ENCODE measurements around the gene CEMIP.

CEMIP gene

DNA sequence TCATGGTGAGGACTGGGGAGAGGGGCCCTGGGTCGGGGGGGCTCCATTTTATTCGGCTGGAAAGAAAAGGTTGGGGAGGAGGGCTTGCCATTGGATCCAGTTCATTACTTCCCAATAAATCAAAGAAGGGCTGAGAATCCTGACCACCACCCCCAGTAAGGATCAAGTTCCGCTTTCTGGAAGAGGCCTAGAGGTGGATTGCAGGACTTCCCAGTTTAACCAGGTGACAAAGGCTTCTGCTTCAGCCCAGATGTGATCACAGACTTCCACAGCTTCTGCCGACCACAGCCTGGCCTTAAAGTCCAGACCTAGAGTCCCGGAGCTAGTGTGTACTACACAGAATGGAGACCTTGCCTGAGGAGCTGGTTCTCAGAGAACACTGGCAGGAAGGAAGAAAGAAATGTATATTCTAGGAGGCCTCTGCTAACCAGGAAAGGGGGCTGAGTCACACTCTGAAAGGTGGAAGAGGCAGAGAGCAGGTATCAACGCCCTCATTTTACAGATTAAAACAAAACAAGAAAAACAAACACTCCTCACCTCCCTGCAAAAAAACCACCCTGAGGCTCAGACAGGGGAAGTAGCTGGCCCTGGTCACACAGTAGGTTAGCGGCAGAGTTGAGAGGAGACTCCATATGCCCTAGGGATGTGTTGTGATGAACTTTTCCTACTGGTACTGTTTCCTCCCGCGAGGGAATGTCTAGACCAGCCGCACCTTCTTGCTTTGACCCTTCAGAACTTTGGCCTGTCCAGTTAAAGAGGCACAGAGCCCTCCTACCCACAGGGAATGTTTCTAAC, 1.1 kb upstream of the CEMIP start:
- Histone ChIP-seq H3K27me3 (replicated peaks; ENCODE audit: insufficient read depth, low read length) (peaks cover 20% of the 10 kb centered on the region), H3K9me2 (replicated peaks; ENCODE audit: insufficient read depth, low read length) (no peaks in the 10 kb centered on the region), H2AFZ (ENCODE audit: low read length) (no peak overlapping the region), H4K20me1 (ENCODE audit: insufficient read depth, low read length) (no peaks in the 10 kb centered on the region), H3K27ac (ENCODE audit: low read length) (no peak overlapping the region), H3K4me1 (ENCODE audit: low read length) (no peaks in the 10 kb centered on the region), H3K9me3 (replicated peaks; ENCODE audit: insufficient read depth, low read length) (no peaks in the 10 kb centered on the region), H3K9ac (ENCODE audit: low read length) (no peak overlapping the region), H3K4me2 (ENCODE audit: low read depth, low read length) (peak overlapping the region; percentile 92), H3K4me3 (ENCODE audit: low read length) (no peak overlapping the region), H3K79me2 (ENCODE audit: low read length) (no peaks in the 10 kb centered on the region), H3K36me3 (replicated peaks; ENCODE audit: insufficient read depth, low read length) (no peaks in the 10 kb centered on the region), H3F3A (ENCODE audit: insufficient read depth, low read length) (no peaks in the 10 kb centered on the region)
- no peak for DNase-seq
- TF ChIP-seq EZH2phosphoT487 (IDR thresholded peaks at IDR 0.05; ENCODE audit: low read length) = no peak
- TF ChIP-seq EZH2 (optimal IDR thresholded peaks at IDR 0.05; ENCODE audit: low read depth, low read length) = no peak
- TF ChIP-seq CTCF (IDR thresholded peaks at IDR 0.05; ENCODE audit: low read length) = no peak

- Histone ChIP-seq H3F3A (ENCODE audit: insufficient read depth, low read length) (no peaks in the 10 kb centered on the region), H3K4me2 (ENCODE audit: low read depth, low read length) (peak overlapping the region; percentile 92), H2AFZ (ENCODE audit: low read length) (0 out of 2 replicates have a peak overlapping the region, but pooled peaks have one; percentile 22)
Observed at GRCh38 chr15:80778621-80778963, 578 bp upstream of the CEMIP start.

GRCh38 chr15:80779658-80780415, 667 bp downstream of the CEMIP start:
- Histone ChIP-seq H3K9me2 (replicated peaks; ENCODE audit: insufficient read depth, low read length) (no peaks in the 10 kb centered on the region), H3K9me3 (replicated peaks; ENCODE audit: insufficient read depth, low read length) (no peaks in the 10 kb centered on the region), H4K20me1 (ENCODE audit: insufficient read depth, low read length) (no peaks in the 10 kb centered on the region), H3F3A (ENCODE audit: insufficient read depth, low read length) (no peaks in the 10 kb centered on the region), H3K79me2 (ENCODE audit: low read length) (no peaks in the 10 kb centered on the region), H2AFZ (ENCODE audit: low read length) (peak overlapping the region; percentile 75), H3K4me1 (ENCODE audit: low read length) (no peaks in the 10 kb centered on the region), H3K27ac (ENCODE audit: low read length) (no peak overlapping the region), H3K9ac (ENCODE audit: low read length) (no peak overlapping the region), H3K4me2 (ENCODE audit: low read depth, low read length) (peak overlapping the region; percentile 92), H3K36me3 (replicated peaks; ENCODE audit: insufficient read depth, low read length) (no peaks in the 10 kb centered on the region), H3K4me3 (ENCODE audit: low read length) (peak overlapping the region; percentile 57), H3K27me3 (replicated peaks; ENCODE audit: insufficient read depth, low read length) (peaks cover 20% of the 10 kb centered on the region)
- no peak for DNase-seq
- no peak for TF ChIP-seq EZH2phosphoT487 (IDR thresholded peaks at IDR 0.05; ENCODE audit: low read length)
- TF ChIP-seq CTCF (IDR thresholded peaks at IDR 0.05; ENCODE audit: low read length) = no peak
- no peak for TF ChIP-seq EZH2 (optimal IDR thresholded peaks at IDR 0.05; ENCODE audit: low read depth, low read length)

More at GRCh38 chr15:80778621-80778963, 578 bp upstream of the CEMIP start:
- no peak overlapping the region for H3K9ac ChIP-seq (ENCODE audit: low read length)
- DNase-seq = no peak
- H3K36me3 ChIP-seq (replicated peaks; ENCODE audit: insufficient read depth, low read length) = no peaks in the 10 kb centered on the region
- H3K9me2 ChIP-seq (replicated peaks; ENCODE audit: insufficient read depth, low read length) = no peaks in the 10 kb centered on the region
- H4K20me1 ChIP-seq (ENCODE audit: insufficient read depth, low read length) = no peaks in the 10 kb centered on the region
- TF ChIP-seq EZH2phosphoT487 (IDR thresholded peaks at IDR 0.05; ENCODE audit: low read length) (no peak), EZH2 (optimal IDR thresholded peaks at IDR 0.05; ENCODE audit: low read depth, low read length) (no peak), CTCF (IDR thresholded peaks at IDR 0.05; ENCODE audit: low read length) (no peak)
- no peaks in the 10 kb centered on the region for H3K4me1 ChIP-seq (ENCODE audit: low read length)
- H3K4me3 ChIP-seq (ENCODE audit: low read length) = peak overlapping the region; percentile 57
- H3K9me3 ChIP-seq (replicated peaks; ENCODE audit: insufficient read depth, low read length) = no peaks in the 10 kb centered on the region
- no peak overlapping the region for H3K27ac ChIP-seq (ENCODE audit: low read length)
- H3K79me2 ChIP-seq (ENCODE audit: low read length) = no peaks in the 10 kb centered on the region
- H3K27me3 ChIP-seq (replicated peaks; ENCODE audit: insufficient read depth, low read length) = peaks cover 20% of the 10 kb centered on the region

All from MM.1S (cell line).